Activated CD4-positive, alpha-beta memory T cell treated with anti-CD3 and anti-CD28 coated beads, Interleukin-2, amount 10 ng/mL, durations not matched to agents 7 days and 5 days (primary cell): Measurements from ENCODE around the gene MYO1E. TPM values are rescaled to one million over a fixed set of nuclear protein-coding genes. Genes with fewer than 3 reads are reported as not detected.
A peak's percentile ranks its signal among the peaks of the same experiment; 100 is the strongest.
"Not testable (repeated sequence)": the region's sequence is repeated elsewhere in the genome, so short reads cannot be mapped to it uniquely, and the experiment has no call there.

Experiments
- CTCF ChIA-PET: fragments of 350-600 bp; sonication (Branson Sonifier 250); formaldehyde crosslinking; loops from one replicate; lab custom pipeline; 2021; ENCODE audit warnings: antibody characterized with exemption, inconsistent platforms; lab: Charles Lee
- POLR2A ChIA-PET: fragments of 350-600 bp; sonication (Branson Sonifier 250); formaldehyde crosslinking; loops from one replicate; lab custom pipeline; 2021; ENCODE audit warnings: antibody characterized with exemption; lab: Charles Lee
- DNase-seq: peaks from one replicate; pipeline ENCODE4 v3.0.0-alpha.2; 2020
- H3K27ac Mint-ChIP-seq: one replicate; pipeline ENCODE4 v1.8.0; 2021; ENCODE audit warnings: mild to moderate bottlenecking, mixed read lengths
- H3K27me3 Mint-ChIP-seq: one replicate; pipeline ENCODE4 v1.8.0; 2021; ENCODE audit warnings: mixed read lengths
- H3K36me3 Mint-ChIP-seq: one replicate; pipeline ENCODE4 v1.8.0; 2021; ENCODE audit warnings: low read depth, mixed read lengths
- H3K4me1 Mint-ChIP-seq: one replicate; pipeline ENCODE4 v1.8.0; 2021; ENCODE audit warnings: mixed read lengths
- H3K4me3 Mint-ChIP-seq: one replicate; pipeline ENCODE4 v1.8.0; 2021; ENCODE audit warnings: mild to moderate bottlenecking, mixed read lengths
- H3K9me3 Mint-ChIP-seq: one replicate; pipeline ENCODE4 v1.8.0; 2021; ENCODE audit warnings: mixed read lengths
- total RNA-seq, 2 experiments: library from RNA; stranded (reverse); gene quantifications; one replicate each; pipeline ENCODE4 v1.2.3, GENCODE V29; 2021

Gene MYO1E
- total RNA-seq, 2 experiments from 2014 or later, result 40.8 to 46.1 TPM

DNA sequence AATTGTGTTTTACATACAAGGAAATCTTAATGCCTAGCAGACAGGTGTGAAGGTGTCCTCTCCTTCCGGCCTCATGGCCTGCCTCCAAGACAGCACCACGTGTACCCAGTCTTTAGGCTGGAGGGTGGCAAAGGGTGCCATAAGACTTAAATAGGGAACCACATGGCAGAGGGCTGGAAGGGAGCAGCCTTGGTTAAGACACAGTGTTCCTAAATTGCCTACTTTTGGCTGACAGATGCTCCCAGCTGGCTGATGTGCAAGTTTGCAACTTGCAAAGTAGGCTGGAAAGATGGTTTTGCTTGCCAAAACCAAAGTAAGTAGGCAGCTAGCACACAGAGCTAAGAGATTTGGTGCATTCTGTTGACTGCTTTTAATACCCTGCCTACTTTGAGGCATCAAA is 222.5 kb downstream of the MYO1E start:
- Mint-ChIP-seq H3K4me1 (no peaks in the 10 kb centered on the region), H3K4me3 (no peak overlapping the region), H3K27me3 (no peaks in the 10 kb centered on the region), H3K9me3 (no peaks in the 10 kb centered on the region), H3K27ac (no peak overlapping the region), H3K36me3 (peaks cover 9% of the 10 kb centered on the region)
- ChIA-PET CTCF (no interaction called here), POLR2A (interaction anchor here (0.6 kb wide), 1 partner anchor 288 kb away, joined by 3 read pairs; no protein-coding TSS in a partner anchor)
- no peak for DNase-seq

DNA sequence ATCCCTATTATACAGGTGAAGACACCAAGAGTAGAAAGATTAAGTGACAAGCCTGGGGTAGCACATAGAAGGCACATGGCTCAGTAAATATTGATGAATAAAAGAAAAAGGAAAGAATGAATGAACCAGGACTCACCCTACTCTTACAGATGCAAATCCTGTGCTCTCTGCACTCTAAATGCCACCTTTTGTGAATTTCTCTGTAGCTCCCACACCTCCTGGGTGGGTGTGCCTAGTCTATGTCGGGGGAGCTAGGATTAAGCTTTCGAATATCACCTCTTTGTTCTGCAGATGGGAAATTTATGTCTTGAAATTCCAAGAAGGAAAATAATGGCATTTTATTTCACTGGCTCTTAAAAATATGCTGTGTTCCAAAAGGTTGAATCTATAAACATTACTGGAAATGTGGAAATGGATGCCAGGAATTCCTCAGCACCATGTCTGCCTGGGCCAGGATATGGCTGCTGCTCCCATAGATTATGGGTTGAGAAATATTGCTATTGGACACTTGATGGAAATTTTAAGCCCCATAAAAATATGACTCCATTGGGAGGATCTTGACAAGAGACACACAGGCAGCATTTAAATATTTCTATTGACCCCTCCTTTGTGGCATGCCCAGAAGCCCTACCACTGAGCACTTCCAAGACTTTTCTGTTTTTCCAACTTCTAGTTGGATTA is 224.4 kb downstream of the MYO1E start:
- H3K9me3 Mint-ChIP-seq, result no peaks in the 10 kb centered on the region
- no peak overlapping the region for H3K4me3 Mint-ChIP-seq
- POLR2A ChIA-PET, result no interaction called here
- no peaks in the 10 kb centered on the region for H3K27me3 Mint-ChIP-seq
- CTCF ChIA-PET, result no interaction called here
- H3K4me1 Mint-ChIP-seq, result no peaks in the 10 kb centered on the region
- H3K36me3 Mint-ChIP-seq, result peaks cover 9% of the 10 kb centered on the region
- DNase-seq, result no peak
- no peak overlapping the region for H3K27ac Mint-ChIP-seq

DNA sequence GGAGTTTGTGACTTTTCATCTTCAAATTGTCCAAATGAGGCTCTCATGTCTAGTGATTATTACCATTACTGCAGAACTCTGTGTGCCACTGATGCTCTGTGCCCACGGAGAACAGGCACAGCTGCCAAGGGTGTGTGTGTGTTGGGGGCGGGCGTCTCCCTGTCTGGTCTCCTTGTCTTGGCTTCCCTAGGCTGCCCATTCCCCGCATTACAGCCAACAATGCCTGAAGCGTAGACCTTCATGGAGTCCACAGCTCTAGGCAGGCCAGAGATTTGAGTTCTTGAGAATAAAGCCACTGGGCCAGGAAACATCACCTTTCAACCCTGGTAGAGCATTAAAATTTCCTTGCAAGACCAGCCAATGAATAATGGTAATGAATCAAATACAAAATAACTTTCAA is 225.0 kb downstream of the MYO1E start:
- H3K27me3 Mint-ChIP-seq, result no peaks in the 10 kb centered on the region
- ChIA-PET CTCF (no interaction called here), POLR2A (no interaction called here)
- H3K9me3 Mint-ChIP-seq, result no peaks in the 10 kb centered on the region
- no peak overlapping the region for H3K27ac Mint-ChIP-seq
- DNase-seq, result no peak
- peaks cover 10% of the 10 kb centered on the region for H3K36me3 Mint-ChIP-seq
- no peaks in the 10 kb centered on the region for H3K4me1 Mint-ChIP-seq
- no peak overlapping the region for H3K4me3 Mint-ChIP-seq

DNA sequence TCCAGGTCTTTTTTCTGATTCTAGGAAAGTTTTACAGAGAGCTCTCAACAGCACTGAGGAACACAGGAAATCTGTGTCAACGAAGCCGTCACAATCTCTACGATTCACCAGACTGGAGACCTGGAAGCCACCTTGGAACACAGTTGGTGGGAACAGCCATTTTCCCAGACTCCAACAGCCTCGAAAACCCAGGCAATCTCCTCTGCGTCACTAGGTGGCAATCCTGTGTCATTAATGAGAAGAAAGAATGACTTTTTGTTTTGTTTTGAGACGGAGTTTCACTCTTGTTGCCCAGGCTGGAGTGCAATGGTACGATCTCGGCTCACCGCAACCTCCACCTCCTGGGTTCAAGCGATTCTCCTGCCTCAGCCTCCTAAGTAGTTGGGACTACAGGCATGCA is 228.1 kb downstream of the MYO1E start:
- H3K27me3 Mint-ChIP-seq, POLR2A ChIA-PET, DNase-seq, H3K4me3 Mint-ChIP-seq, H3K9me3 Mint-ChIP-seq, CTCF ChIA-PET, H3K27ac Mint-ChIP-seq: not testable (repeated sequence)
- Mint-ChIP-seq H3K36me3 (peaks cover 21% of the 10 kb centered on the region), H3K4me1 (peaks cover 17% of the 10 kb centered on the region)

DNA sequence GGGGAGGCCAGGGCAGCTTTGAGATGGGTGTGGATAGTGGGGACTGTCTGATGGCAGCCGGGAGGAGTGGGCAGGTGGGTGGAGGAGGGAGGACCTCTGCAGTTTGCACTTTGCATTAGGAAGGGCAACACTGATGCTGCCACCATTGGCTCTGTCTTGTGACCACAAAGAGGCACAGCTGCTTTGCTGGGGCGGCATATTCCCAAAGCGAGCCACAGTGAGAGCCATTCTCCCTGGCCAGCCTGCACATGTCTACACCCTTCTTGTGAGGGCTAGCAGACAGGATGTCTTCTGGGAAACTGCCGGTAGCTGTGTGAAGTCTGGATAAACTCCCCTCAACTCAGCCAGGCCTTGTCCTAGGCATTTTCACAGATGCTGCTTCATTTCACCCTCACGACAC is 229.4 kb downstream of the MYO1E start:
- CTCF ChIA-PET, result no interaction called here
- H3K27me3 Mint-ChIP-seq, result no peaks in the 10 kb centered on the region

DNA sequence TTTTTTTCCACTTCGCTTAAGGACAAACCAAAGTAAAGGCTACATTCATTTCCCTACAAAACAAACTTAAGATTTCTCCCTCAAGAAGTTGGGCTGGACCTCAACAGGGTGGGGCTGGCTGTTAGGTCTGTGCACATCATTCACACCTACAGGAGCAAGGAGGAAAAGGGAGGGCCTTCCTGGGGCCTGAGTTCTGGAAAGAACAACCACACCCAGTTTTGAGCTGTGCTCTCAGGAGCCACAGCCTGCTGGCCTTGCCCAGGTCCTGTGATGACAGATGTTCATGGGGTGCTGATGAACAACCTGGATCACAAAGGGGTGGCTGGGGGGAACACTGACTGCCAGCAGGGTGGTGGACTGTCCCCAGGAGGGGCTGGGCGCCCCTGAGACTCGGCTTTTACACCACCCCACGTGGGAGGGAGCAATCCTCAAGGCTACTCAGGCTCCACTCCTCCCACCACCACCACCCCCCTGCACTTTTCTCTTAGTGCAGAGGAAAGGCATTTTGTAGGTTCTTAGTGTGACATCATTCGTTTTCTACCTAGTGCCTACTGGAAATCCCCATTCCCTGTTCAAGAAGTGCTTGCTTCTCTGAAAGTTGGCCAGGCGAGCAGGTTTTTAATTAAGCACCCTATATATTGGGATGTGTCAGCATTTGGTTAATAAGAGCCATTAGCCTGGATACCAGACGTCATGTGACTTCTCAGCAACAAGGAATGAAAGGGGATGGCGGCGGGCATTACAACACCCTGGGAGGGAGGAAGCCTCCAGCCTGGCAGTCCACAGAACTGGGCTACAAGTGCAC is 232.0 kb downstream of the MYO1E start:
- H3K4me3 Mint-ChIP-seq, result no peak overlapping the region
- peaks cover 51% of the 10 kb centered on the region for H3K36me3 Mint-ChIP-seq
- DNase-seq, result no peak
- ChIA-PET POLR2A (no interaction called here), CTCF (interaction anchor here (1.3 kb wide), 1 partner anchor 388 kb away, joined by 5 read pairs; no protein-coding TSS in a partner anchor)
- peak overlapping the region; percentile 62 for H3K27ac Mint-ChIP-seq
- H3K4me1 Mint-ChIP-seq, result peaks cover 45% of the 10 kb centered on the region
- H3K27me3 Mint-ChIP-seq, result no peaks in the 10 kb centered on the region
- H3K9me3 Mint-ChIP-seq, result no peaks in the 10 kb centered on the region

More for the DNA sequence above, 229.4 kb downstream of the MYO1E start:
- Mint-ChIP-seq H3K36me3 (peaks cover 29% of the 10 kb centered on the region), H3K4me3 (no peak overlapping the region), H3K27ac (no peak overlapping the region), H3K4me1 (peaks cover 28% of the 10 kb centered on the region), H3K9me3 (no peaks in the 10 kb centered on the region)
- POLR2A ChIA-PET, result no interaction called here
- DNase-seq, result no peak

DNA sequence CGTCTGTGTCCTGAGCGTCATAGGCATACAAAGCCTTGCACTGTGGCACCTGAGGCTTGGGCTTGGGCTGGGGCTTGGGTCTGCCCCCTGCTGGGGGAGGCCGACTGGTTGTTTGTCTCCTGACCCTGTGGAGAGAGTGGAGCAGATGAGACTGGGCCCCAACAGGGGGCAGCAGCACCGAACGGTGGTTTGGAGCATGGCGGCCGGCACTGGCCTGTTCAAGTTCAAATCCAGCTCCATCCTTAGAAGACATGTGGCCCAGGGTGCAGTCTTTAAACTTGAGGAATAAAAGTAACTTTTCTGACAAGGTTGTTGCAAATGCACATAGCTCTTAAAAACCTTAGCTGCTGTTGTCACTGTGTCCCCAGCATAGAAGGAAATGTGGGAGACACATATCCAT is 234.4 kb downstream of the MYO1E start:
- H3K4me3 Mint-ChIP-seq, result no peak overlapping the region
- H3K27ac Mint-ChIP-seq, result no peak overlapping the region
- H3K4me1 Mint-ChIP-seq, result peaks cover 45% of the 10 kb centered on the region
- H3K27me3 Mint-ChIP-seq, result no peaks in the 10 kb centered on the region
- ChIA-PET POLR2A (interaction anchor here (1.2 kb wide), 1 partner anchor 158 kb away, joined by 7 read pairs; no protein-coding TSS in a partner anchor), CTCF (interaction anchor here (0.7 to 2.3 kb wide), 16 partner anchors 27 to 910 kb away, joined by 3 to 27 read pairs (median 4); no protein-coding TSS in a partner anchor)
- DNase-seq, result peak; percentile 72
- no peaks in the 10 kb centered on the region for H3K9me3 Mint-ChIP-seq
- H3K36me3 Mint-ChIP-seq, result peaks cover 72% of the 10 kb centered on the region

DNA sequence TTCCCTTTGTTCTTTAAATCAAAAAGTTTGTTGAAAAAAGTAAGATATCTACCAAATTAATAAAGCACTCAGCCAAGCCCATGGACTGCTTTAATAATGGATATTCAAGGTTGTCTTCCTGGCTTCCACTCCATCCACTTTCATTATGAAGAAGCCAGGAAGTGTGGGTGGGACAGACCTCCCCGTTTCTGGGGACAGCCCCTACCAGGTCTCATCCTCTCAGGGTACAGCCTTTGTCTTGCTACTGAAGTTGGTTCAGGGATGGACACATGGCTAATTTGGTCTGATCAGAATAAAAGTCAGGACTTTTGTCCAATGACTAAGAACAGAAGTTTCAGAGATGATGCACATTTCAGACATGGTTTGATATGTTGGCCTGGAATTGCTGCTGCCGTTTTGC is 235.1 kb downstream of the MYO1E start:
- H3K27ac Mint-ChIP-seq, result peak overlapping the region; percentile 37
- peaks cover 44% of the 10 kb centered on the region for H3K4me1 Mint-ChIP-seq
- H3K4me3 Mint-ChIP-seq, result no peak overlapping the region
- H3K27me3 Mint-ChIP-seq, result no peaks in the 10 kb centered on the region
- ChIA-PET CTCF (interaction anchor here (0.8 to 2.3 kb wide), 13 partner anchors 28 to 910 kb away, joined by 3 to 27 read pairs (median 4); no protein-coding TSS in a partner anchor), POLR2A (interaction anchor here (1.2 kb wide), 1 partner anchor 158 kb away, joined by 7 read pairs; no protein-coding TSS in a partner anchor)
- DNase-seq, result no peak
- H3K36me3 Mint-ChIP-seq, result peaks cover 75% of the 10 kb centered on the region
- no peaks in the 10 kb centered on the region for H3K9me3 Mint-ChIP-seq

DNA sequence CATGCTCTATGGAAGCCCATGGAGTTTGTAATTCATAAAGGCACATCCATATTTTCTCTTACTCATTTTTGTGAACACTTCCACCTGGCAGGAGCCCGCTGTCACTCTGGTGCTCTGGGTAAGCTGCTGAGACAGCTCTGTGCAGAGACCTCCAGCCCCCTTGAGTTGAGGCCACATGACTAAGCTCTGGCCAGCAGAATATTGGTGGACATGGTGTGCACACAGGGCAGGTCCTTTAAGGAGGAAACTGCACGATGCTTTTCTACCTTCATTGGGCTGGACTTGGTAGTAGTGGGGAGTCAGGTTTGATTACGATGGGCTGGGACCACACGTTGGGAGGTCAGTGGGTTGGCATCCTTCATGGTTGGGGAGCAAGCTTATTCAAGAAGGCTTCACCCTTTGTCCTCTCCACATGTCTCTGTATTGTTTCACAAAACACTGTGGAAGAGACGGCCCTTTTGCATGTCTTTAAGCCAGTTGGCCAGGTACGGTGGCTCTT is 238.7 kb downstream of the MYO1E start:
- Mint-ChIP-seq H3K27ac (no peak overlapping the region), H3K4me1 (peaks cover 23% of the 10 kb centered on the region), H3K36me3 (peaks cover 88% of the 10 kb centered on the region), H3K27me3 (no peaks in the 10 kb centered on the region), H3K9me3 (peaks cover 14% of the 10 kb centered on the region), H3K4me3 (no peak overlapping the region)
- ChIA-PET CTCF (no interaction called here), POLR2A (interaction anchor here (1.0 to 1.2 kb wide), 2 partner anchors 11 to 14 kb away, joined by 3 to 4 read pairs; no protein-coding TSS in a partner anchor)
- no peak for DNase-seq

DNA sequence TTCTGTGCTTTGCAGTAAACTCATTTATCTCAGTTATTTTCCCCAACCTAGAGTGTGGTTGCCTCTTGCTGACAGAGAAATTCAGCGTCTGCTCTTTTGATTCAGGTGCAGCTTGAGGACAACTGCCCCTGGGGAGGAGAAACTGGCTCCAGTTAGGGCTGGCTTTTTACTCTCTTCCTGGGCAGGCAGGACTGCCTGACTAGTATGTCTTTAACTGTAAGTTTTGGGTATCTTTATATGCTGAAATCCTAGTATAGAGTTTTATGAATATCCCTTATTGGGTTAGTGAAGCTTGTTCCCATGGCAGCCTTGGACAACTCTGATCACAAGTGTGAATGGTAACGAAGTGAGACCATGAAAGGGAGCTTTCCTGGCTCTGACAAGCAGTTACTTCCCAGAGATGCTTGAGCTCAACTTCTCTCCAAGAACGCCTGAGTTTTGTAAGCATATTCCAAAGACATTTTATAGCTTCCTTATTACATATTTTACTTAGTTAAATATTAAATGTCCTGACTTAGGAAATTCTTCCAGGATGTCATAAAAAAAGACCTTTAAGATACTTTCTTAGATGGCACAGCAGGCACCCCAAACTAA is 240.6 kb downstream of the MYO1E start:
- Mint-ChIP-seq H3K4me1 (peaks cover 18% of the 10 kb centered on the region), H3K4me3 (no peak overlapping the region), H3K9me3 (peaks cover 23% of the 10 kb centered on the region), H3K27ac (no peak overlapping the region), H3K36me3 (peaks cover 91% of the 10 kb centered on the region), H3K27me3 (no peaks in the 10 kb centered on the region)
- ChIA-PET POLR2A (no interaction called here), CTCF (interaction anchor here (0.6 kb wide), 1 partner anchor 878 kb away, joined by 3 read pairs; no protein-coding TSS in a partner anchor)
- no peak for DNase-seq

DNA sequence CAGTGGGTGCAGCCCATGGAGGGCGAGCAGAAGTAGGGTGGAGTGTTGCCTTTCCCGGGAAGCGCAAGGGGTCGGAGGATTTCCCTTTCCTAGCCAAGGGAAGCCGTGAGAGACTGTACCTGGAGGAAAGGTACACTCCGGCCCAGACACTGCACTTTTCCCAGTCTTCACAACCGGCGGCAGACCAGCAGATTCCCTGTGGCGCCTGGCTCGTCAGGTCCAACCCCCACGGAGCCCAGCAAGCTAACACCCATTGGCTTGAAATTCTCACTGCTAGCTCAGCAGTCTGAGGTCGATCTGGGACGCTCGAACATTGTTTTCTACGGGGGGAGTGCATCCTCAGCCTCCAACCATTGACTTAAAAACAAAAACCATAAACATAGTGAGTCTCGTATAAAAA is 241.2 kb downstream of the MYO1E start:
- peaks cover 93% of the 10 kb centered on the region for H3K36me3 Mint-ChIP-seq

DNA sequence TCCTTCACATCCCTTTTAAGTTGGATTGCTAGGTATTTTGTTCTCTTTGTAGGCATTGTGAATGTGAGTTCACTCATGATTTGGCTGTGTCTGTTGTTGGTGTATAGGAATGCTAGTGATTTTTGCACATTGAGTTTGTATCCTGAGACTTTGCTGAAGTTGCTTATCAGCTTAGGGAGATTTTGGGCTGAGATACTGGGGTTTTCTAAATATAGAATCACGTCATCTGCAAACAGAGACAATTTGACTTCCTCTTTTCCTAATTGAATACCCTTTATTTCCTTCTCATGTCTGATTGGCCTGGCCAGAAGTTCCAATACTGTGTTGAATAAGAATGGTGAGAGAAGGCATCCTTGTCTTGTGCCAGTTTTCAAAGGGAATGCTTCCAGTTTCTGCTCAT is 245.4 kb downstream of the MYO1E start:
- H3K36me3 Mint-ChIP-seq, result peaks cover 96% of the 10 kb centered on the region
- peaks cover 13% of the 10 kb centered on the region for H3K4me1 Mint-ChIP-seq
- H3K9me3 Mint-ChIP-seq, result peaks cover 26% of the 10 kb centered on the region
- DNase-seq, CTCF ChIA-PET, H3K4me3 Mint-ChIP-seq, H3K27me3 Mint-ChIP-seq, H3K27ac Mint-ChIP-seq: not testable (repeated sequence)
- POLR2A ChIA-PET, result interaction anchor here (1.0 to 1.1 kb wide), 2 partner anchors 8 to 15 kb away, joined by 3 read pairs; no protein-coding TSS in a partner anchor

More for the DNA sequence above, 241.2 kb downstream of the MYO1E start:
- no peak for DNase-seq
- CTCF ChIA-PET, result no interaction called here
- Mint-ChIP-seq H3K27ac (no peak overlapping the region), H3K4me3 (no peak overlapping the region), H3K27me3 (no peaks in the 10 kb centered on the region), H3K9me3 (peaks cover 23% of the 10 kb centered on the region), H3K4me1 (peaks cover 15% of the 10 kb centered on the region)
- POLR2A ChIA-PET, result no interaction called here
